Measurements from ENCODE around the gene OTULIN. TPM values are rescaled to one million over a fixed set of nuclear protein-coding genes. Genes with fewer than 3 reads are reported as not detected.

OTULIN gene
- total RNA-seq, 1 experiment from 2014 or later = 20.0 TPM

- TF ChIP-seq EZH2 (IDR thresholded peaks at IDR 0.05; ENCODE audit: borderline replicate concordance, low read depth, low read length, poor library complexity, severe bottlenecking) (no peak), CTCF (conservative IDR thresholded peaks at IDR 0.05; ENCODE audit: low read depth, low read length) (no peak)
- Histone ChIP-seq H3K27ac (ENCODE audit: low read depth, low read length, poor library complexity, severe bottlenecking) (no peak overlapping the region), H3K36me3 (ENCODE audit: insufficient read depth, low read length, poor library complexity, severe bottlenecking) (peaks cover 17% of the 10 kb centered on the region), H3K4me1 (ENCODE audit: insufficient read depth, low read length, poor library complexity, severe bottlenecking) (no peaks in the 10 kb centered on the region), H3K4me3 (ENCODE audit: low read depth, low read length, poor library complexity, severe bottlenecking) (no peak overlapping the region), H3K9me3 (ENCODE audit: low read depth, low read length, poor library complexity, severe bottlenecking) (no peaks in the 10 kb centered on the region), H3K27me3 (replicated peaks; ENCODE audit: insufficient read depth, low read depth, low read length, poor library complexity) (no peaks in the 10 kb centered on the region)
- DNase-seq (ENCODE audit: low spot score) = no peak
- intact Hi-C loops (cut with micrococcal nuclease; ENCODE audit: unreplicated experiment) = loop anchor here (2.0 kb wide), 1 partner anchor 316 kb away; no protein-coding TSS in a partner anchor
- BruUV-seq (replicated peaks) = no TSS peak
- CTCF ChIA-PET = no interaction called here
- POLR2A ChIA-PET (ENCODE audit: low non-redundant PET) = no interaction called here
Observed at GRCh38 chr5:14686517-14686916, 22.0 kb downstream of the OTULIN start.

DNA sequence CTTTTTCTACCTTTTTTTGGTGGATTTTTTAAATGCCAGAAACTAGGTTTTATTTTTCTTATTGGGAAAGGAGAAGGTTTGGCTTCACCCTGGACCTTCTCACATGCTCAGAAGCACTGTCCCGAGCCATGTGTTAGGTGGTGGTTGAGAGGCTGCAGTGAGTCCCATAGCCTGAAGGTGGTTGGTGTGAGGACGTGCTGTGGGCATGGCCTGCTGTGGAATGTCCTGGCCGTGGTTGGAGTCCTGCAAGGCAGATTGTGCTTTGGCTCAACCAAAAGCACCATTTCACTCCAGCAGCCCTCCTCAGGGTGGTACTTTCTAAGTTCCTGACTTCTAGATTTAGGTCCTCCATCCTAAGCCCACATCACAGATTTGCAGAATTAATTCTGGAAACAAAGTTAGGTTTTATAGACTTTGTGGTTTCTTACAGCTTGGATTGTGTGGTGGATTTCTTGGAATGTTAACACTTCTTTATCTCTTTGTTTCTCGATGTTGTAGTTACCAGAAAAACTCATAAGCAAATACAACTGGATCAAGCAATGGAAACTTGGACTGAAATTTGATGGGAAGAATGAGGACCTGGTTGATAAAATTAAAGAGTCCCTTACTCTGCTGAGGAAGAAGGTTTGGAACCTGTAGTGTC lies 22.6 kb downstream of the OTULIN start:
- Histone ChIP-seq H3K27ac (ENCODE audit: low read depth, low read length, poor library complexity, severe bottlenecking) (no peak overlapping the region), H3K27me3 (replicated peaks; ENCODE audit: insufficient read depth, low read depth, low read length, poor library complexity) (no peaks in the 10 kb centered on the region), H3K9me3 (ENCODE audit: low read depth, low read length, poor library complexity, severe bottlenecking) (no peaks in the 10 kb centered on the region), H3K4me3 (ENCODE audit: low read depth, low read length, poor library complexity, severe bottlenecking) (no peak overlapping the region), H3K36me3 (ENCODE audit: insufficient read depth, low read length, poor library complexity, severe bottlenecking) (peaks cover 17% of the 10 kb centered on the region), H3K4me1 (ENCODE audit: insufficient read depth, low read length, poor library complexity, severe bottlenecking) (no peaks in the 10 kb centered on the region)
- POLR2A ChIA-PET (ENCODE audit: low non-redundant PET) = no interaction called here
- CTCF ChIA-PET = no interaction called here
- TF ChIP-seq CTCF (conservative IDR thresholded peaks at IDR 0.05; ENCODE audit: low read depth, low read length) (no peak), EZH2 (IDR thresholded peaks at IDR 0.05; ENCODE audit: borderline replicate concordance, low read depth, low read length, poor library complexity, severe bottlenecking) (no peak)
- BruUV-seq (replicated peaks) = no TSS peak
- no peak for DNase-seq (ENCODE audit: low spot score)
- intact Hi-C loops (cut with micrococcal nuclease; ENCODE audit: unreplicated experiment) = loop anchor here (2.0 kb wide), 1 partner anchor 316 kb away; no protein-coding TSS in a partner anchor

DNA sequence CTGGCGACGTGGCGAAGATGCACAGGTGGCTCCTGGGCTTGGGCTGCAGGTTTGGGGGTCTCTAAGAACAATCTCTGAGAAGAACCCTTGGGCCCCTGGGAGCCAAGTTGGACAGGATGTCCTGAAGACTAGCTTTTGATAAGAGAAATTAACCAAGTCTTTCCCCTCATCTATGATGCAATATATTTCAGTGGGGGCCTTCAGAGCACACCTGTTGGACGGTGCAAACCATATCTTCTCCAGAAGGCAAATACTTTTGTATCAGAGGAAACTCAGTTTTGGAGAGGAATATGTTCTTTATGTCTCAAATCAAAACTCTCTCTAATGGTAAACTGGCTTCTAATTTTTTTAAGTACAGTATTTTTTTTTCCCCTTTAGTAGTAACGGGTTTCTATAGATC lies 28.6 kb downstream of the OTULIN start:
- no peak for DNase-seq (ENCODE audit: low spot score)
- Histone ChIP-seq H3K4me1 (ENCODE audit: insufficient read depth, low read length, poor library complexity, severe bottlenecking) (no peaks in the 10 kb centered on the region), H3K36me3 (ENCODE audit: insufficient read depth, low read length, poor library complexity, severe bottlenecking) (peaks cover 22% of the 10 kb centered on the region), H3K27me3 (replicated peaks; ENCODE audit: insufficient read depth, low read depth, low read length, poor library complexity) (no peaks in the 10 kb centered on the region), H3K4me3 (ENCODE audit: low read depth, low read length, poor library complexity, severe bottlenecking) (no peak overlapping the region), H3K9me3 (ENCODE audit: low read depth, low read length, poor library complexity, severe bottlenecking) (no peaks in the 10 kb centered on the region), H3K27ac (ENCODE audit: low read depth, low read length, poor library complexity, severe bottlenecking) (no peak overlapping the region)
- TF ChIP-seq CTCF (conservative IDR thresholded peaks at IDR 0.05; ENCODE audit: low read depth, low read length) (no peak), EZH2 (IDR thresholded peaks at IDR 0.05; ENCODE audit: borderline replicate concordance, low read depth, low read length, poor library complexity, severe bottlenecking) (no peak)
- intact Hi-C loops (cut with micrococcal nuclease; ENCODE audit: unreplicated experiment) = no loop called here
- BruUV-seq (replicated peaks) = no TSS peak
- ChIA-PET POLR2A (ENCODE audit: low non-redundant PET) (no interaction called here), CTCF (no interaction called here)

Data from A673 (cell line).